Measurements from ENCODE around the gene CPVL. TPM values are rescaled to one million over a fixed set of nuclear protein-coding genes. Genes with fewer than 3 reads are reported as not detected.

Gene CPVL
- total RNA-seq, 1 donor from 2014 or later, result 22.2 TPM

- no peaks in the 10 kb centered on the region for H3K27me3 ChIP-seq (ENCODE audit: insufficient read depth, low read length)
- no peaks in the 10 kb centered on the region for H3K4me1 ChIP-seq (ENCODE audit: insufficient read depth, low read length)
- no peaks in the 10 kb centered on the region for H3K36me3 ChIP-seq (ENCODE audit: insufficient read depth, low read length)
- H3K9me3 ChIP-seq (ENCODE audit: insufficient read depth, low read depth, low read length), result no peaks in the 10 kb centered on the region
- FAIRE-seq (no peak), DNase-seq (ENCODE audit: low read depth) (peak; percentile 16)
- H3K4me3 ChIP-seq (ENCODE audit: insufficient read depth, low read depth, low read length), result no peak overlapping the region
- H3K79me2 ChIP-seq (ENCODE audit: insufficient read depth, low read length), result no peaks in the 10 kb centered on the region
- H3K4me1 Mint-ChIP-seq (ENCODE audit: low read depth, unreplicated experiment), result no peaks in the 10 kb centered on the region
- H3K27ac ChIP-seq (ENCODE audit: low read depth, low read length), result no peak overlapping the region
- H4K20me1 ChIP-seq (ENCODE audit: insufficient read depth, low read length), result no peaks in the 10 kb centered on the region
- H3K36me3 Mint-ChIP-seq (ENCODE audit: low read depth, unreplicated experiment), result no peaks in the 10 kb centered on the region
- TF ChIP-seq EZH2 (IDR thresholded peaks at IDR 0.05; ENCODE audit: insufficient read depth, low read length) (no peak), CTCF (IDR thresholded peaks at IDR 0.05; ENCODE audit: insufficient read depth, low read depth, low read length) (no peak)
- H2AFZ ChIP-seq (ENCODE audit: low read depth, low read length), result no peak overlapping the region
- no peak overlapping the region for H3K9ac ChIP-seq (ENCODE audit: low read length)
- no peaks in the 10 kb centered on the region for H3K27me3 Mint-ChIP-seq (ENCODE audit: low read depth, unreplicated experiment)
- no peak overlapping the region for H3K4me2 ChIP-seq (ENCODE audit: low read length)
- H3K9me3 Mint-ChIP-seq (ENCODE audit: unreplicated experiment), result no peaks in the 10 kb centered on the region
- no peak overlapping the region for H3K4me3 Mint-ChIP-seq (ENCODE audit: unreplicated experiment)
- no peak overlapping the region for H3K27ac Mint-ChIP-seq (ENCODE audit: unreplicated experiment)
Measured at GRCh38 chr7:29063236-29063635, 83.1 kb downstream of the CPVL start.

- H3K9me3 ChIP-seq (ENCODE audit: insufficient read depth, low read depth, low read length), result no peaks in the 10 kb centered on the region
- TF ChIP-seq EZH2 (IDR thresholded peaks at IDR 0.05; ENCODE audit: insufficient read depth, low read length), result no peak
- TF ChIP-seq CTCF (IDR thresholded peaks at IDR 0.05; ENCODE audit: insufficient read depth, low read depth, low read length), result no peak
- H4K20me1 ChIP-seq (ENCODE audit: insufficient read depth, low read length), result no peaks in the 10 kb centered on the region
- DNase-seq (ENCODE audit: low read depth) (no peak), FAIRE-seq (no peak)
- no peaks in the 10 kb centered on the region for H3K79me2 ChIP-seq (ENCODE audit: insufficient read depth, low read length)
- H3K9ac ChIP-seq (ENCODE audit: low read length), result no peak overlapping the region
- no peaks in the 10 kb centered on the region for H3K27me3 ChIP-seq (ENCODE audit: insufficient read depth, low read length)
- H3K27me3 Mint-ChIP-seq (ENCODE audit: low read depth, unreplicated experiment), result peaks cover 2% of the 10 kb centered on the region
- no peaks in the 10 kb centered on the region for H3K4me1 Mint-ChIP-seq (ENCODE audit: low read depth, unreplicated experiment)
- H3K4me2 ChIP-seq (ENCODE audit: low read length), result no peak overlapping the region
- H3K4me1 ChIP-seq (ENCODE audit: insufficient read depth, low read length), result no peaks in the 10 kb centered on the region
- no peak overlapping the region for H3K4me3 ChIP-seq (ENCODE audit: insufficient read depth, low read depth, low read length)
- no peak overlapping the region for H3K4me3 Mint-ChIP-seq (ENCODE audit: unreplicated experiment)
- no peak overlapping the region for H3K27ac ChIP-seq (ENCODE audit: low read depth, low read length)
- H3K27ac Mint-ChIP-seq (ENCODE audit: unreplicated experiment), result no peak overlapping the region
- H2AFZ ChIP-seq (ENCODE audit: low read depth, low read length), result no peak overlapping the region
- H3K9me3 Mint-ChIP-seq (ENCODE audit: unreplicated experiment), result peaks cover 7% of the 10 kb centered on the region
- H3K36me3 ChIP-seq (ENCODE audit: insufficient read depth, low read length), result no peaks in the 10 kb centered on the region
- no peaks in the 10 kb centered on the region for H3K36me3 Mint-ChIP-seq (ENCODE audit: low read depth, unreplicated experiment)
Measured at GRCh38 chr7:29053105-29053872, 93.0 kb downstream of the CPVL start.

GRCh38 chr7:29046978-29047377 is 99.4 kb downstream of the CPVL start:
- Mint-ChIP-seq H3K4me3 (ENCODE audit: unreplicated experiment) (no peak overlapping the region), H3K4me1 (ENCODE audit: low read depth, unreplicated experiment) (peaks cover 10% of the 10 kb centered on the region), H3K36me3 (ENCODE audit: low read depth, unreplicated experiment) (no peaks in the 10 kb centered on the region), H3K27ac (ENCODE audit: unreplicated experiment) (no peak overlapping the region), H3K27me3 (ENCODE audit: low read depth, unreplicated experiment) (peaks cover 2% of the 10 kb centered on the region), H3K9me3 (ENCODE audit: unreplicated experiment) (peaks cover 8% of the 10 kb centered on the region)
- Histone ChIP-seq H3K27ac (ENCODE audit: low read depth, low read length) (no peak overlapping the region), H3K9ac (ENCODE audit: low read length) (no peak overlapping the region), H3K9me3 (ENCODE audit: insufficient read depth, low read depth, low read length) (no peaks in the 10 kb centered on the region), H3K4me3 (ENCODE audit: insufficient read depth, low read depth, low read length) (no peak overlapping the region), H3K27me3 (ENCODE audit: insufficient read depth, low read length) (no peaks in the 10 kb centered on the region), H3K4me1 (ENCODE audit: insufficient read depth, low read length) (no peaks in the 10 kb centered on the region), H4K20me1 (ENCODE audit: insufficient read depth, low read length) (no peaks in the 10 kb centered on the region), H3K36me3 (ENCODE audit: insufficient read depth, low read length) (no peaks in the 10 kb centered on the region), H3K79me2 (ENCODE audit: insufficient read depth, low read length) (no peaks in the 10 kb centered on the region), H2AFZ (ENCODE audit: low read depth, low read length) (no peak overlapping the region), H3K4me2 (ENCODE audit: low read length) (no peak overlapping the region)
- FAIRE-seq (no peak), DNase-seq (ENCODE audit: low read depth) (no peak)
- TF ChIP-seq EZH2 (IDR thresholded peaks at IDR 0.05; ENCODE audit: insufficient read depth, low read length), result no peak
- no peak for TF ChIP-seq CTCF (IDR thresholded peaks at IDR 0.05; ENCODE audit: insufficient read depth, low read depth, low read length)
